Stimulated activated CD4-positive, alpha-beta T cell treated with anti-CD3 and anti-CD28 coated beads, Interleukin-2, amount 100 ng/mL, for 4 hours (primary cell): Measurements from ENCODE around the gene TTBK1.

Source experiments
- DNase-seq: peaks from one replicate; pipeline ENCODE4 v3.0.0-alpha.2; 2020; ENCODE audit warnings: low read depth

Gene TTBK1

GRCh38 chr6:43273707-43274106 lies 30.4 kb downstream of the TTBK1 start:
- no peak for DNase-seq

GRCh38 chr6:43274127-43274915 lies 31.0 kb downstream of the TTBK1 start:
- DNase-seq, result no peak

- DNase-seq, result no peak
Measured at GRCh38 chr6:43274916-43275597, 31.8 kb downstream of the TTBK1 start.

DNA sequence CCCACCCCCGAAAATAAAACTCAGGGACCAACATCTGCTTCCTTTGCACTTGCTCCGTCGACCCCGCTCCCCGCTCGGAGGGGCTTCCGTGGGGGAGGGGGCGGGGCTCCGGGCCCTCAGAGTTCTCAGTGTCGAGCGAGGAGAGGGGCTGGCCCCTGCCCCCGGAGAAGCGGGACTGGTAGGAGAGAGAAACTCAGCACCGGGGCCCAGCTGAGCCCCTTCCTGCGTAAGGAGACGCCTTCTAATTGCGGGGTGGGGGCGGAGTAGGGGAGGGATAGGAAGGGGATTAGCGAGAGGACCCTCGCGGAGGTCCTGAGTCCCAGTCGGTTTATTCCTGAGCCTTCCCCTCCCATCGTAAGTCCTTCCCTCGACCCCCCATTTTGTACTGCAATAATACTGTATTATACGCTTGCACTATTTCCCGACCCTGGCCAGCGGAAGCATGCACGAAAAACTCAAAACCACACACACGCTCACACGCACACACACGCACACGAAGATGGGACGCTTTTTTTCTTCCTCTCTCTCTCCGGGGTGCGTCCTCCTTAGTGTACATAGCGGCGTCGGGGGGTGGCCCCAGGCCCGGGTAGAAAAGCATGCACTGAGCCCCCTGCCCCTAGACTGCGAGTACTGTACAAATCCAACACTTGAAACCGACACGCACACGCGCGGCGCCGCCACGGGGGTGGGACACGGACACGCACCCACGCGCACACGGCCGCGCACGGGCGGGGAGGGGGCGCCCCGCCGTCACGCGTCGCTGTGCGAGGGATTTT lies 32.7 kb downstream of the TTBK1 start:
- no peak for DNase-seq

DNA sequence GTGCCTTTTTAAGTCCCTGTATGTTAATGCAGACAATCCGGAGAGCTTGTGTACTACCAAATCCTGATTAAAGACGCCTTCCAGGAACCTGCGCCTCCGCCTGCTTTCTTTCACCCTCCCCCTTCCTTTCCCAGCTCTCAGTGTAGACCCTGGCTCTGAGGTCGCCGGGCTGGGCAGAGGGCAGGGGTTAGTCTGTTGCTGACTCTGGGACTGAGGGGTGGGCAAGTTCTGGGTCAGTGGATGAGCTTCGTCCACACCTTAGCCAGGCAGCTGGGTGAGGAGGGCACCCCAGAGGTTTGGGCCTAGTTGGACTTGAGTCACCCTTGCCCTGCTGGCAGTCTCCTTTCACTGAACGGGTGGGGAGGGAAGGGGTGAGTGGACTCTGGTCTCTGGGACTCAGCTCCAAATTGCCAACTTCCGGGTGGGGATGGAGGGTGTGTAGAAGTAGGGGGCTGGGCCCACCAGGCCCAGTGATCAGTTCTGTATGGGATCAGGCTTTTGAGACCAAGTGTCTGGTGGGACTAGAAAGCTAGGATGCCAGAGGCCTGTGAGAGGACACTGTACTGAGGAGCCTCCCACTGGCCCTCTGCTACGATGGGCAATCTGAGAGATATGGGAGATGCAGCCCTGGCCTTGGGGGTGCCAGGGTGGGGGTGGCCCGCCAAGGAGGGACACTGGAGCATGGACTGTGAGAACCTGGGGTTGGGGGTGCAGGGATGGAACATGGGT lies 33.5 kb downstream of the TTBK1 start:
- DNase-seq, result no peak

DNA sequence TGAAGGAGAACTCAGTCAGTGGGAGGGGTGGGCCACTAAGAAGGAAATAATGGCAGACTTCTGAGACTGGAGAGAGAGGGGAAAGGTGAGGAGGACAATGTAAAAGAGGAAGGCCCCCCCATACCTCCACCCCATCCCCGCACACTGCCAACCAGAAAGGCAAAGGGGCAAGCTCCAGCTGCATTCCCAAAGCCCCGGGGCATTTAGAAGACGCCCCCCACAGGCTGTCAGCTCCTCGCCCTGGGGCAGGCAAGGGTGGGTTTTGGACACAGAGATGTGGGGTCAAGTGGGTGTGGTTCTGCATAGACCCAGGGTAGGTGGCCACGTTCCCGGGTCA lies 34.0 kb downstream of the TTBK1 start:
- no peak for DNase-seq

GRCh38 chr6:43277643-43278523 lies 34.6 kb downstream of the TTBK1 start:
- no peak for DNase-seq

DNA sequence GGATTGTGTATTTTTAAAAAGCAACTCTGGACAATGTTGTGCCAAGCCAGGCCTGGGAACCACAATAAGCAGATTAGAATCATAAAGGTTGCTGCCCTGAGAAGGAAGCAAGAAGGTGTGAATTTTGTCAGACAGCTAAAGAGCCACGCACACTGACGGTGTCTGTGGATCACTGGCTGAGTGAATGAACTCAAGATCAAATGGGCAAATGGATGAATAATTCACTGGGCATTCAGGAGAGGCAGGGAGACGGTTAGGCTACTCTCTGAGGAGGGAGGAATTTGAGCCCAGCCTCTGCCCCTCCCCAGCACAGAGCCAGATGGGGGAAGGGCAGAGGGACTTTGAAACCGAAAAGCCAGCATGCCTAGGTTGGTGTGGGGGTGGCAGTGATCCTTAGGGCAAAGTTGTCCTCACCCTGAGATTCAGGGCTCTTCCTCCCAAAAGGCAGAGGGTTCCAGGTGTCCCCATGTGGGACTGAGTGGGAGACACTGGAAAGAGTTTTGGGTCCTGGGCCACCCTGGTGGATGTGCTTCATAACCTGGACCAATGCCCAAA lies 35.3 kb downstream of the TTBK1 start:
- DNase-seq, result no peak

DNA sequence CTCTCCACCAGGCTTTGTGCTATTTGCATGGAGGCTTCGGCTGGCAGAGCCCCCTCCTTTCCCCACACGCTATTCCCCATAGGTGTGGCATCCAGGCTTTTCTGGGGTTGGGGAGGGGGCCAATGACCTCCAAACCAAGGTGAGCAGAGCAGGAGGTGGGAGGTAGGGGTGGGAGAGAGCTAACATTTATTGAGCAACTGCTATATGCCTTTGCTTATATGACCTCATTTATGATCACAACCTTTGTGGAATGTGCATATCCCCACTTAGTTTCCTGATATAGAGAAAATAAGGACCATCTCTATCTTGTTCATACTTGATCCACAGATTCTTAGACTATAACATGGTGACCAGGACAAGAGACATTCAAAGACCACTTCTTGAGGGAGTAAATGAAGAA lies 37.0 kb downstream of the TTBK1 start:
- DNase-seq, result no peak

- no peak for DNase-seq
Measured at GRCh38 chr6:43282060-43282459, 38.8 kb downstream of the TTBK1 start.

DNA sequence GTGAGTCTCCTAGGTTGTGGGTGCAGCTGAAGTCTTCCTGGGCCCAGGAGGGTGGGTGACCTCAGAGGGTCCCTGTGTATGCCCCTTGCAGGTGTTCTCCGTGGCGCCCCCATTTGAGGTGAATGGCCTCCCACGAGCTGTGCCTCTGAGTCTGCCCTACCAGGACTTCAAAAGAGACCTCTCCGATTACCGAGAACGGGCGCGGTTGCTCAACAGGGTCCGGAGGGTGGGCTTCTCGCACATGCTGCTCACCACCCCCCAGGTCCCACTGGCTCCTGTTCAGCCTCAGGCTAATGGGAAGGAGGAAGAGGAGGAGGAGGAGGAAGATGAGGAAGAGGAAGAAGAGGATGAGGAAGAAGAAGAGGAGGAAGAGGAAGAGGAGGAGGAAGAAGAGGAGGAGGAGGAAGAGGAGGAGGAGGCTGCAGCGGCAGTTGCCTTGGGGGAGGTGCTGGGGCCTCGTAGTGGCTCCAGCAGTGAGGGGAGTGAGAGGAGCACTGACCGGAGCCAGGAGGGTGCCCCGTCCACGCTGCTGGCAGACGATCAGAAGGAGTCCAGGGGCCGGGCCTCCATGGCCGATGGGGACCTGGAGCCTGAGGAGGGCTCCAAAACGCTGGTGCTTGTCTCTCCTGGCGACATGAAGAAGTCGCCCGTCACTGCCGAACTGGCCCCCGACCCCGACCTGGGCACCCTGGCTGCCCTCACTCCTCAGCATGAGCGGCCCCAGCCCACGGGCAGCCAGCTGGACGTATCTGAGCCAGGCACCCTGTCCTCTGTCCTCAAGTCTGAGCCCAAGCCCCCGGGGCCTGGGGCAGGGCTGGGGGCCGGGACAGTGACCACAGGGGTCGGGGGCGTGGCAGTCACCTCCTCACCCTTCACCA lies 39.6 kb downstream of the TTBK1 start:
- DNase-seq, result no peak

GRCh38 chr6:43283514-43283901 lies 40.2 kb downstream of the TTBK1 start:
- no peak for DNase-seq

- no peak for DNase-seq
Measured at GRCh38 chr6:43283905-43284304, 40.6 kb downstream of the TTBK1 start.

- no peak for DNase-seq
Measured at GRCh38 chr6:43284991-43285781, 41.9 kb downstream of the TTBK1 start.

- no peak for DNase-seq
Measured at GRCh38 chr6:43285832-43286231, 42.6 kb downstream of the TTBK1 start.

DNA sequence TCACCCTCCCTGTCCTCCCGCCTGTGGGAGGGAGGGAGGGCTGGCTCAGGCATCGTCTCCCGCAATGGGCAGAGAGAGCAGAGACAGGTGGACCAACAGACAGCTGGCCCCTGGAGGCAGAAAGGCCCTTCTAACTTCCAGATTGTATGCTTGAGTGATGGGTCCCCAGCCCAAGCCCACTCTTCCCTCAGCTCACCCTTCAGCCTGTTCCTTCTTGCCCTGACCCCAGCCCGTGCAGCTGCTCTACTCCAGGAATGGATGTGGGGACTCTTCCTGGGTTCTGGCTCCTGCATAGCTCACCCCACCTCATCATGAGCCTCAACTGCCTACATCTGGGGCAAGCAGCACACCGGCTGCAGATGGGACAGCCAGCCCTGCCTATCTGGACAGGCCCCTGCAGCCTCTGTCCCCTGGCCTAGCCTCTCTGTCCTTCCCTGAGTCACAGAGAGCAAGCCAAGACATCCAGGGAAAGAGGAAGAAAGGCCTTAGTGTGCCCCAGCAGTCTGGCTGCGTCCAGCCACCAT lies 43.2 kb downstream of the TTBK1 start:
- DNase-seq, result no peak

DNA sequence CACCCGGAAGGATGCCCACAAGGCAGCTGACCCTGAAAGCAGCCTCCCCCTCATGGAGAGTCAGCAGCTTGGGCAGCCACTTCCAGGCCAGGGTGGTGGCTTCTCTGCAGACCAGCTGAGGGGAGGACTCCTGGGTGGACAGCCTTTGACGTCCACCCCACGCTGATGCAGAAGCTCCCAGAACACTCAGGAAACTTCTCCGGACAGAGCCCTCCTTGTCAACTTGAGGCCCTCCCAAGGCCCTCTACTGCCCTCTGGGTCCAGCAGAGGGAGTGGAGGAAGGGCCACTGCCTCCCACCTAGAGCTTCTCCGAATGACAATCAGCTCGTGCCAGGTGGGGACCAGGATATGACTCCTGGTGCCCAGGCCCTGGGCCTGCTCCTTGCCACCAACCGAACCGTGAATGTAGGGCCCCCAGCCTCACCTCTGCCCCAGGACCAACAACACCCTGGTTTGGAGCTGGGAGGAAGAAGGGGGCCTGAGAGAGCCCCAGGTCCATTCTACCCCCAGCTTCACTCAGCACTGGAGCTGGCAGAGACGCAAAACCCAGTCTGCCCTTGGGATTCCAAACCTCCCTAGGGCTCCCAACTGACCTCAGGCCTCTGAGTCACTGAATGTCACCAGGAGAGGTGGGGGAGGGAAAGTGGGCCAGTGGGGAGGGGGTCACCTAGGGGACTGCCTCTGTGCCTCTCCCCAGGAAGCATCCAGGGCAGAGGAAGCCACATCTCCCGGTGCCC lies 43.9 kb downstream of the TTBK1 start:
- no peak for DNase-seq
